SK-N-MC (cell line): Measurements from ENCODE around the gene NUDT1.

Experiments
- DNase-seq: peaks from one replicate; pipeline ENCODE4 v3.0.0-alpha.2; 2011; ENCODE audit warnings: low read depth, low spot score
- H3K27ac ChIP-seq: fragments of 200-600 bp; sonication (generic); 2 replicates; pipeline ENCODE4 v1.5.1; 2016; ENCODE audit warnings: mixed run types
- H3K36me3 ChIP-seq: fragments of 200-600 bp; sonication (generic); 2 replicates; pipeline ENCODE4 v1.6.1; 2017; ENCODE audit warnings: antibody characterized with exemption, low read length, mixed read lengths; ENCODE audit not compliant: insufficient read depth
- H3K4me3 ChIP-seq: fragments of 200-600 bp; sonication (generic); 2 replicates; pipeline ENCODE4 v1.5.1; 2016
- H3K9ac ChIP-seq: fragments of 200-600 bp; sonication (generic); 2 replicates; pipeline ENCODE4 v1.8.0; 2017; ENCODE audit warnings: mixed run types, mixed read lengths; ENCODE audit not compliant: insufficient read length
- H3K9me3 ChIP-seq: fragments of 200-600 bp; sonication (generic); 2 replicates; pipeline ENCODE4 v1.6.1; 2017; ENCODE audit warnings: low read depth, mild to moderate bottlenecking, antibody characterized with exemption, low read length, moderate library complexity, mixed read lengths
- EZH2 ChIP-seq: fragments of 200-600 bp; sonication (generic); IDR thresholded peaks from one replicate; pipeline ENCODE4 v1.6.1; 2017; ENCODE audit warnings: antibody characterized with exemption
- FOXP2 ChIP-seq: optimal IDR thresholded peaks from 2 replicates; pipeline ENCODE3; 2011; ENCODE audit warnings: mild to moderate bottlenecking, moderate library complexity; ENCODE audit not compliant: insufficient read depth; ENCODE audit errors: extremely low read length, control extremely low read depth
- POLR2AphosphoS5 ChIP-seq: IDR thresholded peaks from 2 replicates; pipeline ENCODE4 v1.6.1; 2012; ENCODE audit warnings: mild to moderate bottlenecking, low read depth, low read length, borderline replicate concordance

Gene NUDT1

DNA sequence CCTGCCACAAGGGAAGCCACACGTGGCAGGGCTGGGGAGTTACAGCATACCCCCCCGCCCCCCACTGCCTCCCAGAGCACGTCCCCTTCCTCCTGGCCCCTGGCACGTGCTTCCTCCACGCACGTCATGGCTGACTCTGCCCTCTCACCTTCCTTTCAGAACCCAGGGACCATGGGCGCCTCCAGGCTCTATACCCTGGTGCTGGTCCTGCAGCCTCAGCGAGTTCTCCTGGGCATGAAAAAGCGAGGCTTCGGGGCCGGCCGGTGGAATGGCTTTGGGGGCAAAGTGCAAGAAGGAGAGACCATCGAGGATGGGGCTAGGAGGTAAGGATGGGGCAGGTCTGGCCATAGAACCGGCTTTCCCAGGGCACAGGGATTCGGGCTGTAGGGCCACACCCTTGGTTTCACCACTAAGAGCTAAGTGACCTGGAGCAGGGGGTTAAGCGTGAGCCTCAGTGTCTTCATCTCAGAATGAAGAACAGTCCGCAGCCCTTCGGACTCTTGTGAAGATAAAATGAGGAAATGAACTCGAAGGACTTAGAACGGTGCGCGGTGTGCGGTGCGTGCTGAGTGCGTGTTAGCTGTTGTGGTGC is 2.5 kb downstream of the NUDT1 start:
- no peak overlapping the region for H3K27ac ChIP-seq
- no peak for TF ChIP-seq FOXP2
- no peak for TF ChIP-seq POLR2AphosphoS5
- no peak for TF ChIP-seq EZH2

DNA sequence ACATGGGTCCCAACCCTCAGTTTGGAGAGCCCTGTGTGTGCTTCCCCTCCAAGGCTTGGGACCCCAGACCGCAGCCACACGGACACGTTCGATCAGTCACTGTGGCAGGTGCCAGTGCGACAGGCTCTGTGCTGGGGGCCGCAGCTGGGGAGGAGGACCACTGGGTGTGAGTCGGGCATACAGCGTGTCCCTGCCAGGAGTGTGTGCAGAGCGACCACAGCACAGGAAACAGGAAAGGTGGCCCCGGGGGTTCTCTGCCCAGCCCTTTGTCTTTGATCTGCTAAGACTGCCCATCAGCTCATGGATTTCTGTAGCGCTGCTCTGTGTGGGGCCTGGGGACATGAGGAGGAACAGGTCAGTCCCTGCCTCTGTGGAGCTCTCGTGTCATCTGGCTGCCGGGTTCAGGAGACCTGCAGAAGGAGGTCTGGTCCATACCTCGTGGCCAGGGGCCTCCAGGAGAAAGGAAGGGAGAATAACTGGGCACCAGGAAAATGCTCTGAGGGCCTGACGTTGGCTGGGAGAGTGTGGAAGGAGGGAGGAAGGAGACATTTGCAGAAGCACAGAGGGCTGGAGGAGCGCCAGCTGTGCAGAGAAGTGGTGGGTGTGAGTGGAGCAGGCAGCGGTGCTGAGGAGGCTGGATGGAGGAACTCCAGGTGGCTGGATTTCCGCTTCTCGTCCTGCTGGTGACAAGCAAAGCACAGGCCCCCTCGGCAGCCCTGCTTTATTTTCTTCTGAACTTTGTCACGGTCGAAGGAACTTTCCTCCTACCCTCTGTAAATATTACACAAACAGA is 4.1 kb downstream of the NUDT1 start:
- H3K9me3 ChIP-seq: no peaks in the 10 kb centered on the region
- H3K9ac ChIP-seq: no peak overlapping the region
- H3K4me3 ChIP-seq: no peak overlapping the region
- 0 out of 2 replicates have a peak, but pooled peaks cover 3% of the 10 kb centered on the region for H3K36me3 ChIP-seq
- TF ChIP-seq POLR2AphosphoS5 (no peak), EZH2 (no peak), FOXP2 (no peak)
- DNase-seq: no peak
- no peak overlapping the region for H3K27ac ChIP-seq

More for the DNA sequence above, 2.5 kb downstream of the NUDT1 start:
- Histone ChIP-seq H3K9me3 (no peaks in the 10 kb centered on the region), H3K36me3 (peaks cover 6% of the 10 kb centered on the region), H3K4me3 (no peak overlapping the region), H3K9ac (no peak overlapping the region)
- no peak for DNase-seq

DNA sequence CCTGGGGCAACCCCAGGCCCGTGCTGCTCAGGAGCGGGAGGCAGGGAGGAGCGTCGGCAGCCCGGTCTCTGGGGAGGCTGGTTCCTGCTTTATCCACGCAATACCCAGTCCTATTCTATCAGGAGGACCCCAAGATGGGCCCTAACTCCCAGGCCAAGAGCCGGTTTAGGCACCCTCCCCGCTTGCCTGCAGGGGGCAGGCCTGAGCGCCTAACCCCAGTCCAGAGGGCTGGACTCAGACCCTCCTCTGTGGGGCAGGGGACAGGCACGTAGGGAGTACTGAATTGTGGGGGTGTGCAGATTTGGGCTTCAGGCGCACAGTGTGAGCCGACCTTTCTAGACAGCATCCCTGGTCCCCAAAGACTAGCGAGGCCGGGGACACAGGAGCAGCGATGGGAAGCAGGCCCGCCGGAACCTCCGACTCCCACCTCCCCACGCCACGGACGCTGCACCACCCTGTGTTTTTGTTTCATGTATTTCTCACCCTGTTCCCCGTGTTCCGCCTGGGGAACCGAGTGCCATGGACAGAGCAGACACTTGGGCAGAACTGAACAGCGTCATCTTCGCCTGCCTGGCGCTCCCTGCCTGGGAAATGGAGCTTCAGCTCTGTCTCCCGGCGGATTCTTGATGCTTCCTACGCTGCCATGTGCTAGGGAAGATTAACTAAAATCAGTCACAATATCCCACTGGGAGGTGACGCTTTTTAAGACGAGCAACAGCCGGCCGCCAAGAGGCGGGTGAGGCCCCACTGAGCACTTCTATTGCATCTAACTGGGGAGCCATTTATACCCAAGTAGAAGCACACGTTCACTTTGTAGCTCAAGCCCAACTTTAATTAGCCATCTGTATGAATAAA is 5.3 kb downstream of the NUDT1 start:
- Histone ChIP-seq H3K4me3 (no peak overlapping the region), H3K36me3 (peaks cover 6% of the 10 kb centered on the region; the same call in 1 of the 2 replicates), H3K27ac (no peak overlapping the region), H3K9ac (no peak overlapping the region), H3K9me3 (no peaks in the 10 kb centered on the region)
- no peak for DNase-seq
- TF ChIP-seq EZH2 (no peak), POLR2AphosphoS5 (no peak), FOXP2 (no peak)

DNA sequence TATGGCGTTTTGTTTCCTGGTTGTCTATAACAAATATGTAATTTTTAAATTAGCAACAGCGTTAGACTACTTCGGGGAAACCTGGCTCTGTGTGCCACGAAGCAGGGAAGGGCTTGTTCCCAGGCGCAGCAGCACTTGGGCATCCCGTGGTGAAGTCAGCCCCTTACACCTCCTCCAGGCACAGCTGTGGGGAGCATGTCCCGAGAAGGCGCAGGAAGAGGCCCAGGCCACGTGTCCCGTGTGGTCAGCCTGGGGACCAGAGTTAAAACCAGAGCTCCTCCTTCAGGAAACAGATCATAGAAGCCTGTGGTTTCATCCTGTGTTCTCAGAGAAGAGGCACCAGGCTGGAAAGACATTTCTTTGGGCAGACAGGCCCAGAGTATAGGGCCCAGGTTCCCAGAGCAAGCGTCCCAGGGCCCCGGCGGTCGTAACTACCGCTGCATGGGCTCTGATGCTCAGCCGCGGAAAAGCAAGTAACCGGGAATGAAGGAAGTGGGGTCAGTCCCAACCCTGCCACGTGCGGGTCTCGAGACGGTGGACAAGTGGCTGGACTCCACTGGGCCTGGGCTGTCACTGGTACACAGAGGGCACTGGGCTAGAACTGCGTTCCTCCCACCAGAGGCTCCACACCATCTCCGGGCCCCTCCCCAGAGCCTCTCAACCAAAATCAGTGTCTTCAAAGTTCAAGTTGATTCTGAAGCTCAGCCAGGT is 7.1 kb downstream of the NUDT1 start:
- TF ChIP-seq EZH2 (no peak), POLR2AphosphoS5 (no peak), FOXP2 (no peak)
- no peak for DNase-seq
- Histone ChIP-seq H3K27ac (peak overlapping the region; percentile 19; the same call in 1 of the 2 replicates), H3K9ac (no peak overlapping the region), H3K4me3 (no peak overlapping the region), H3K36me3 (peaks cover 6% of the 10 kb centered on the region; the same call in 1 of the 2 replicates), H3K9me3 (no peaks in the 10 kb centered on the region)

DNA sequence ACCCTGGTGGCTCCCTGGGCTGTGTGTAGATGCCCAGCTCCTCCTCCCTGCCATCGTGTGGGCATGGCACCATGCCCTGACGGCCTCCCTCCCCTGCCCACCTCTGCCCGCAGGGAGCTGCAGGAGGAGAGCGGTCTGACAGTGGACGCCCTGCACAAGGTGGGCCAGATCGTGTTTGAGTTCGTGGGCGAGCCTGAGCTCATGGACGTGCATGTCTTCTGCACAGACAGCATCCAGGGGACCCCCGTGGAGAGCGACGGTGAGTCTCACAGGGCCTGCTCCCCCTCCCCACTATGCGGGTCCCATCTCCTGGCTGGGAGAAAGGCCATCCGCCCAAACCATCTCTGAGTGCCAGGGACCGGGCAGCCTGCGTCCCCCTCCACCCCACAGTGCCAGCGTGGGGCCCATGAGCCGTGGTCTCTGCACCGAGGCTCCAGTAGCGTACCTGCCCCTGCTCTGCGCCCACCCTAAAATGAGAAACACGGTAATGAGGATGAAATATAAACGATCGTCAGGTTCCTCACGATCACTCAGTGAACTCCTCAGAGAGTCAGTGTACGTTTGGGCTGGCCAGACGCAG is 7.8 kb downstream of the NUDT1 start:
- Histone ChIP-seq H3K4me3 (no peak overlapping the region), H3K27ac (no peak overlapping the region), H3K9me3 (no peaks in the 10 kb centered on the region), H3K36me3 (peaks cover 6% of the 10 kb centered on the region; the same call in 1 of the 2 replicates), H3K9ac (no peak overlapping the region)
- DNase-seq: no peak
- TF ChIP-seq POLR2AphosphoS5 (no peak), FOXP2 (no peak), EZH2 (no peak)

DNA sequence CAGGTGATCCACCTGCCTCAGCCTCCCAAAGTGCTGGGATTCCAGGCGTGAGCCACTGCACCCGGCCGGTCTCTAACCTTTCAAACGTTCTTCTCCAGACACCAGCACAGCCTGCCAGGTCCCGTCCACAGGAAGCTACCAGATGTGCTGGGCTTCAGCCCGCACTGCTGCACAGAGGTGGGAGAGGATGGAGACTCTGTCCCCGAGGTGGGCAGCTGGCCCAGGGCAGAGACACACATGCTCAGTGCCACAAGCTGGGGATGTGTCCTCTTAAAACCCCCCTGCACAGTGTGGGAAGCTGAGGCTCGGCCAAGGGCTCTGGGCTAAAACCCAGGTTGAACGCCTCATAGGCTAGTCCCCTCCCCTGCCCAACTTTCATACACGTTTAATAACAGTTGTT is 9.4 kb downstream of the NUDT1 start:
- no peak overlapping the region for H3K4me3 ChIP-seq
- H3K9me3 ChIP-seq: no peaks in the 10 kb centered on the region
- DNase-seq: no peak
- H3K9ac ChIP-seq: no peak overlapping the region
- peaks cover 3% of the 10 kb centered on the region; the same call in 1 of the 2 replicates for H3K36me3 ChIP-seq
- TF ChIP-seq POLR2AphosphoS5 (no peak), FOXP2 (no peak), EZH2 (no peak)
- H3K27ac ChIP-seq: no peak overlapping the region

DNA sequence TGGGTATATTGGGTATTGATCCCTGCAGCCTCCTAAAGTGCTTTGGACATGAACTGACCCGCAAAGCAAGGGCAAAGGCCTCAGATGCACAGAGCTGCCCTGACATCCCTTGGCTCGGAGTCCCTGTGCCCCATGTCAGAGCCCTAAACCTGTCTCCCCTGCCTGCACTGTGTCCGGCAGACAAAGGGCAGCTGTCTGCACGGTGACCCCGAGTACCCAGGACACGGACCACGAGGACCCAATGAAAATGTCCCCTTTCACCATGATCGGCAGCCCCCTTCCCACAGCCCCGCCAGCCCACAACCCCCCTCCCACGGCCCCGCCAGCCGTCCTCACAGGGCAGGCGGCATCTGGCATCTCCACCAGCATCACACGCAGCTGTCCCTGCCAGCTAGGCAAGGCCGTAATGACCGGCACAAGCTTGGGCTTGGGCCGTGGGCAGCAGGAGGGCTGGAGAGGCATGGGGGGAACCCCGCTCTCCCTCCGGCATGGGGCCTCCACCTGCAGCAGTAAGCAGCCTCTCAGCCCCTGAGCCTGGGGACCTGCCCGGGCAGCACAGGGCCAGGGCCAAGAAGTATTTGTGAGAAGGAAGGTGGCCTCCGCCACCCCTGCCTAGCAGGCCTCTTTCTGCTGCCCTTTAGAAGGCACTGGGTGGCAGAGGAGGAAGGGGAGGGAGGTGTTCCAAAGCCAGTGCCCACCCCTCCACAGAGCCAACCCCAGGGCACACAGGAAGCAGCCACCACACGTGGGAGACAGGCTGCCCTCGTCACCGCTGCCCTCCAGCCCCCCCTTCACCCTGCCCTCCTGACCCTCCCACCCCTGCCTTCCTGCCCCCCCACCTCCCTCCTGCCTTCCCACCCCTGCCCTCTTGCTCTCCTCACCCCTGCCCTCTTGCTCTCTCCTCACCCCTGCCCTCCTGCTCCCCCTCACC is 10.1 kb downstream of the NUDT1 start:
- DNase-seq: no peak
- H3K9ac ChIP-seq: no peak overlapping the region

More for the DNA sequence above, 10.1 kb downstream of the NUDT1 start:
- Histone ChIP-seq H3K27ac (no peak overlapping the region), H3K36me3 (peaks cover 3% of the 10 kb centered on the region; the same call in 1 of the 2 replicates), H3K4me3 (no peak overlapping the region), H3K9me3 (no peaks in the 10 kb centered on the region)
- TF ChIP-seq EZH2: no peak
- TF ChIP-seq FOXP2: no peak
- no peak for TF ChIP-seq POLR2AphosphoS5
